Fibroblast of skin of right quadriceps (primary cell): ENCODE results near the gene NUDT8.
A peak's percentile ranks its signal among the peaks of the same experiment; 100 is the strongest.

Experiments used
- DNase-seq: peaks from one replicate; pipeline ENCODE4 v3.0.0-alpha.2; 2013

The NUDT8 gene

GRCh38 chr11:67585911-67586310 is 43.8 kb downstream of the NUDT8 start:
- DNase-seq = no peak

- DNase-seq = no peak
These were observed 44.6 kb downstream of the NUDT8 start for GRCh38 chr11:67584881-67585873.

- DNase-seq = peak; percentile 43
These were observed 45.4 kb downstream of the NUDT8 start for GRCh38 chr11:67584205-67584880.

GRCh38 chr11:67583247-67584204 is 46.2 kb downstream of the NUDT8 start, which contains the start of gene GSTP1:
Gene GSTP1, plus strand, starts transcription at chr11:67583812. Its CDS starts 32 bp downstream, at chr11:67583844.
- peak; percentile 93 for DNase-seq

GRCh38 chr11:67582011-67582410 is 47.7 kb downstream of the NUDT8 start:
- no peak for DNase-seq

GRCh38 chr11:67581469-67581868 is 48.3 kb downstream of the NUDT8 start:
- no peak for DNase-seq

GRCh38 chr11:67577951-67578350 is 51.8 kb downstream of the NUDT8 start:
- DNase-seq = no peak
